H9 (cell line): Measurements from ENCODE around the gene TFDP1. TPM values are rescaled to one million over a fixed set of nuclear protein-coding genes. Genes with fewer than 3 reads are reported as not detected.

ENCODE experiments used
- DNase-seq: peaks from one replicate; pipeline ENCODE4 v3.0.0-alpha.2; 2017
- H2AFZ ChIP-seq: one replicate; pipeline ENCODE4 v1.6.1; 2013; ENCODE audit warnings: mild to moderate bottlenecking, low read length, control low read depth, moderate library complexity
- H2AK5ac ChIP-seq: 2 replicates; pipeline ENCODE4 v1.6.1; 2013; ENCODE audit warnings: low read length, control low read depth, mixed read lengths; ENCODE audit not compliant: insufficient read length
- H2BK120ac ChIP-seq: one replicate; pipeline ENCODE4 v1.6.1; 2013; ENCODE audit warnings: low read depth, mild to moderate bottlenecking, low read length, control low read depth, inconsistent platforms; ENCODE audit not compliant: poor library complexity, severe bottlenecking
- H2BK12ac ChIP-seq: 2 replicates; pipeline ENCODE4 v1.6.1; 2013; ENCODE audit warnings: low read length, control low read depth, mixed read lengths, low read depth; ENCODE audit not compliant: insufficient read length
- H2BK15ac ChIP-seq: 2 replicates; pipeline ENCODE4 v1.6.1; 2013; ENCODE audit warnings: low read depth, low read length, control low read depth
- H2BK20ac ChIP-seq: one replicate; pipeline ENCODE4 v1.6.1; 2013; ENCODE audit warnings: low read depth, mild to moderate bottlenecking, low read length, control low read depth, inconsistent platforms; ENCODE audit not compliant: poor library complexity, severe bottlenecking
- H2BK5ac ChIP-seq: 2 replicates; pipeline ENCODE4 v1.6.1; 2013; ENCODE audit warnings: low read length, control low read depth, mixed read lengths; ENCODE audit not compliant: insufficient read length
- H3K14ac ChIP-seq: 2 replicates; pipeline ENCODE4 v1.6.1; 2013; ENCODE audit warnings: low read length, control low read depth; ENCODE audit not compliant: insufficient read depth
- H3K18ac ChIP-seq: 2 replicates; pipeline ENCODE4 v1.6.1; 2013; ENCODE audit warnings: low read depth, mild to moderate bottlenecking, mixed read lengths, low read length, control low read depth; ENCODE audit not compliant: insufficient read length
- H3K23ac ChIP-seq: 2 replicates; pipeline ENCODE4 v1.6.1; 2013; ENCODE audit warnings: low read length, control low read depth, mixed read lengths, low read depth; ENCODE audit not compliant: insufficient read length
- H3K23me2 ChIP-seq: 2 replicates; pipeline ENCODE4 v1.6.1; 2013; ENCODE audit warnings: low read depth, mild to moderate bottlenecking, mixed read lengths, low read length, control low read depth; ENCODE audit not compliant: insufficient read length, poor library complexity, severe bottlenecking
- H3K27ac ChIP-seq: 2 replicates; pipeline ENCODE4 v1.5.1; 2013; ENCODE audit warnings: low read length, control low read depth, mixed read lengths, low read depth; ENCODE audit not compliant: insufficient read length
- H3K27me3 ChIP-seq: 2 replicates; pipeline ENCODE4 v1.6.1; 2013; ENCODE audit warnings: low read length, control low read depth, inconsistent platforms; ENCODE audit not compliant: insufficient read depth
- H3K4ac ChIP-seq: 2 replicates; pipeline ENCODE4 v1.6.1; 2013; ENCODE audit warnings: low read depth, mild to moderate bottlenecking, control low read depth, inconsistent platforms, low read length, moderate library complexity
- H3K4me1 ChIP-seq: 2 replicates; pipeline ENCODE4 v1.6.1; 2013; ENCODE audit warnings: low read length, control low read depth, inconsistent platforms; ENCODE audit not compliant: insufficient read depth
- H3K4me2 ChIP-seq: 2 replicates; pipeline ENCODE4 v1.6.1; 2013; ENCODE audit warnings: low read length, control low read depth, mixed read lengths; ENCODE audit not compliant: insufficient read length, insufficient read depth
- H3K56ac ChIP-seq: 2 replicates; pipeline ENCODE4 v1.6.1; 2013; ENCODE audit warnings: low read depth, mild to moderate bottlenecking, mixed read lengths, low read length, control low read depth; ENCODE audit not compliant: insufficient read length
- H3K79me1 ChIP-seq: 2 replicates; pipeline ENCODE4 v1.6.1; 2013; ENCODE audit warnings: low read depth, mild to moderate bottlenecking, moderate library complexity, low read length, control low read depth, inconsistent platforms; ENCODE audit not compliant: insufficient read depth, poor library complexity, severe bottlenecking
- H3K79me2 ChIP-seq: 2 replicates; pipeline ENCODE4 v1.6.1; 2013; ENCODE audit warnings: low read length, control low read depth, inconsistent platforms; ENCODE audit not compliant: insufficient read depth
- H3K9ac ChIP-seq: 2 replicates; pipeline ENCODE4 v1.6.1; 2013; ENCODE audit warnings: low read length, control low read depth, mixed read lengths; ENCODE audit not compliant: insufficient read length; ENCODE audit errors: extremely low read depth
- H3K9me3 ChIP-seq: one replicate; pipeline ENCODE4 v1.6.1; 2013; ENCODE audit warnings: low read depth, low read length, inconsistent platforms; ENCODE audit not compliant: control insufficient read depth
- H3T11ph ChIP-seq: one replicate; pipeline ENCODE4 v1.6.1; 2013; ENCODE audit warnings: mild to moderate bottlenecking, low read length, control low read depth, inconsistent platforms
- H4K20me1 ChIP-seq: one replicate; pipeline ENCODE4 v1.6.1; 2013; ENCODE audit not compliant: control insufficient read depth, insufficient read length, insufficient read depth
- H4K5ac ChIP-seq: 2 replicates; pipeline ENCODE4 v1.6.1; 2013; ENCODE audit warnings: low read depth, mild to moderate bottlenecking, mixed read lengths, low read length, control low read depth; ENCODE audit not compliant: insufficient read length
- H4K8ac ChIP-seq: replicated peaks from 2 replicates; pipeline ENCODE4 v1.6.1; 2013; ENCODE audit warnings: low read length, control low read depth, mixed read lengths, low read depth; ENCODE audit not compliant: insufficient read length
- H4K91ac ChIP-seq: 2 replicates; pipeline ENCODE4 v1.6.1; 2013; ENCODE audit warnings: low read depth, mild to moderate bottlenecking, moderate library complexity, mixed read lengths, low read length, control low read depth; ENCODE audit not compliant: insufficient read length
- H3K27ac Mint-ChIP-seq, 3 experiments: 2 replicates in 2 of 3; 3 replicates in 1 of 3; pipeline ENCODE4 v1.8.0; 2020 to 2021; ENCODE audit warnings: mixed read lengths in 3 of 3, mild to moderate bottlenecking in 1 of 3, moderate library complexity in 1 of 3
- H3K27me3 Mint-ChIP-seq: 2 replicates; pipeline ENCODE4 v1.8.0; 2021; ENCODE audit warnings: low read depth, mild to moderate bottlenecking, moderate library complexity, mixed read lengths
- H3K36me3 Mint-ChIP-seq, 3 experiments: 2 replicates in 2 of 3; 3 replicates in 1 of 3; pipeline ENCODE4 v1.8.0; 2020 to 2021; ENCODE audit warnings: low read depth in 3 of 3, mixed read lengths in 3 of 3; ENCODE audit not compliant: insufficient read depth in 1 of 3
- H3K4me1 Mint-ChIP-seq, 2 experiments: 2 replicates each; pipeline ENCODE4 v1.8.0; 2020; ENCODE audit warnings: mixed read lengths in 2 of 2
- H3K4me3 Mint-ChIP-seq, 2 experiments: 2 replicates in 1 of 2; 3 replicates in 1 of 2; pipeline ENCODE4 v1.8.0; 2020 to 2021; ENCODE audit warnings: mild to moderate bottlenecking in 2 of 2, mixed read lengths in 2 of 2, moderate library complexity in 1 of 2
- H3K9me3 Mint-ChIP-seq, 2 experiments: 2 replicates in 1 of 2; 3 replicates in 1 of 2; pipeline ENCODE4 v1.8.0; 2020; ENCODE audit warnings: mild to moderate bottlenecking in 2 of 2, mixed read lengths in 2 of 2, moderate library complexity in 1 of 2
- CTCF ChIP-seq: fragments of 200-600 bp; sonication (generic); conservative IDR thresholded peaks from 3 replicates; pipeline ENCODE4 v1.8.0; 2021; ENCODE audit warnings: antibody characterized with exemption, mild to moderate bottlenecking
- WGBS: extraction: QIAGEN DNeasy Blood & Tissue Kit; methylation state at CpG from one replicate; pipeline ENCODE4 v1.1.7; 2013; ENCODE audit warnings: missing lambda C conversion rate, low lambda C conversion rate, mixed read lengths; ENCODE audit not compliant: insufficient read length; ENCODE audit errors: extremely low coverage; 5-methylcytosine and 5-hydroxymethylcytosine counted together
- total RNA-seq: library from RNA; stranded (reverse); gene quantifications from 2 replicates; pipeline ENCODE4 v1.2.1, GENCODE V29; 2021

TFDP1 gene
- total RNA-seq, 1 experiment from 2014 or later, result 111 TPM

GRCh38 chr13:113560645-113561416 lies 23.7 kb upstream of the TFDP1 start:
- peaks cover 1% of the 10 kb centered on the region; the same call in 1 of the 2 replicates for H3K27me3 Mint-ChIP-seq

More at GRCh38 chr13:113560645-113561416, 23.7 kb upstream of the TFDP1 start:
- H3K27me3 ChIP-seq, result no peaks in the 10 kb centered on the region
- H3K56ac ChIP-seq, result no peak overlapping the region
- H3K18ac ChIP-seq, result no peak overlapping the region
- no peak overlapping the region for H3K23ac ChIP-seq
- H4K20me1 ChIP-seq, result no peaks in the 10 kb centered on the region
- no CpG with 5 or more reads among the region's 18 CpGs for WGBS
- no peak overlapping the region for H2BK15ac ChIP-seq
- H3K27ac ChIP-seq, result no peak overlapping the region
- H3T11ph ChIP-seq, result no peak overlapping the region
- no peak overlapping the region for H3K14ac ChIP-seq
- DNase-seq, result no peak
- Mint-ChIP-seq H3K4me1 (peaks cover 10 to 18% of the 10 kb centered on the region in 2 experiments), H3K9me3 (no peaks in the 10 kb centered on the region), H3K27ac (0 out of 7 replicates have a peak overlapping the region, but pooled peaks of 1 of the 3 experiments have one; percentile 34), H3K36me3 (no peaks in the 10 kb centered on the region), H3K4me3 (no peak overlapping the region)
- H4K91ac ChIP-seq, result no peak overlapping the region
- no peak overlapping the region for H2BK20ac ChIP-seq
- no peak overlapping the region for H4K8ac ChIP-seq
- no peaks in the 10 kb centered on the region for H3K23me2 ChIP-seq
- no peaks in the 10 kb centered on the region for H3K79me1 ChIP-seq
- H3K9me3 ChIP-seq, result no peaks in the 10 kb centered on the region
- no peak overlapping the region for H2AK5ac ChIP-seq
- H3K4ac ChIP-seq, result no peak overlapping the region
- H2AFZ ChIP-seq, result no peak overlapping the region
- H3K4me2 ChIP-seq, result no peak overlapping the region
- H4K5ac ChIP-seq, result no peak overlapping the region
- H3K4me1 ChIP-seq, result 0 out of 2 replicates have a peak, but pooled peaks cover 2% of the 10 kb centered on the region
- H3K9ac ChIP-seq, result no peak overlapping the region
- H3K79me2 ChIP-seq, result no peaks in the 10 kb centered on the region
- H2BK5ac ChIP-seq, result no peak overlapping the region
- no peak overlapping the region for H2BK120ac ChIP-seq
- TF ChIP-seq CTCF, result no peak
- no peak overlapping the region for H2BK12ac ChIP-seq
